Suprapubic skin (tissue), 4 donors: ENCODE data around the gene STARD10. TPM values are rescaled to one million over a fixed set of nuclear protein-coding genes. Genes with fewer than 3 reads are reported as not detected.
A peak's percentile ranks its signal among the peaks of the same experiment; 100 is the strongest.
"Not testable (repeated sequence)": the region's sequence is repeated elsewhere in the genome, so short reads cannot be mapped to it uniquely, and the experiment has no call there.

Experiments used
- DNase-seq, 2 donors: peaks; one replicate each; pipeline ENCODE4 v3.0.0-alpha.2; 2019; ENCODE audit warnings: low spot score in 2 of 2
- H3K27ac ChIP-seq: fragments of 200-600 bp; sonication (generic); one replicate; pipeline ENCODE4 v1.5.1; 2019
- H3K27me3 ChIP-seq: fragments of 200-600 bp; sonication (generic); one replicate; pipeline ENCODE4 v1.5.1; 2019
- H3K36me3 ChIP-seq: fragments of 200-600 bp; sonication (generic); one replicate; pipeline ENCODE4 v1.5.1; 2019
- H3K4me1 ChIP-seq: fragments of 200-600 bp; sonication (generic); one replicate; pipeline ENCODE4 v1.5.1; 2019
- H3K4me3 ChIP-seq: fragments of 200-600 bp; sonication (generic); one replicate; pipeline ENCODE4 v1.5.1; 2019; ENCODE audit warnings: mild to moderate bottlenecking
- H3K9me3 ChIP-seq: fragments of 200-600 bp; sonication (generic); one replicate; pipeline ENCODE4 v1.5.1; 2019
- EP300 ChIP-seq: sonication (generic); formaldehyde crosslinking; IDR thresholded peaks from one replicate; pipeline ENCODE4 v1.6.1; 2017; ENCODE audit warnings: antibody characterized with exemption
- POLR2A ChIP-seq, 2 donors: fragments of 450-650 bp; IDR thresholded peaks; one replicate each; pipeline ENCODE4 v1.6.1; 2017; ENCODE audit warnings: antibody characterized with exemption in 2 of 2, mild to moderate bottlenecking in 2 of 2, moderate library complexity in 2 of 2
- POLR2AphosphoS5 ChIP-seq, 3 donors: sonication (generic); formaldehyde crosslinking; IDR thresholded peaks; one replicate each; pipeline ENCODE4 v1.6.1; 2017; ENCODE audit warnings: antibody characterized with exemption in 3 of 3
- WGBS: methylation state at CpG from one replicate; pipeline ENCODE4 v1.1.5; 2018; 5-methylcytosine and 5-hydroxymethylcytosine counted together
- total RNA-seq, 4 donors: library from RNA; depleted of rRNA; stranded (reverse); fragments of >200 nt; gene quantifications; one replicate each; pipeline ENCODE4 v1.1.0, GENCODE V29; 2016
- TF ChIP-seq, protein P1 (sequence below), 2 donors: fragments of 200-600 bp in 1 of 2; fragments of 450-650 bp in 1 of 2; sonication (generic) in 1 of 2; IDR thresholded peaks; one replicate each; pipeline ENCODE4 v1.5.1; 2016 to 2019; ENCODE audit warnings: antibody characterized with exemption in 2 of 2, mild to moderate bottlenecking in 1 of 2, moderate library complexity in 1 of 2

STARD10 gene
- total RNA-seq, 4 donors from 2014 or later, result 76.3 to 83.0 (median 79.4) TPM

DNA sequence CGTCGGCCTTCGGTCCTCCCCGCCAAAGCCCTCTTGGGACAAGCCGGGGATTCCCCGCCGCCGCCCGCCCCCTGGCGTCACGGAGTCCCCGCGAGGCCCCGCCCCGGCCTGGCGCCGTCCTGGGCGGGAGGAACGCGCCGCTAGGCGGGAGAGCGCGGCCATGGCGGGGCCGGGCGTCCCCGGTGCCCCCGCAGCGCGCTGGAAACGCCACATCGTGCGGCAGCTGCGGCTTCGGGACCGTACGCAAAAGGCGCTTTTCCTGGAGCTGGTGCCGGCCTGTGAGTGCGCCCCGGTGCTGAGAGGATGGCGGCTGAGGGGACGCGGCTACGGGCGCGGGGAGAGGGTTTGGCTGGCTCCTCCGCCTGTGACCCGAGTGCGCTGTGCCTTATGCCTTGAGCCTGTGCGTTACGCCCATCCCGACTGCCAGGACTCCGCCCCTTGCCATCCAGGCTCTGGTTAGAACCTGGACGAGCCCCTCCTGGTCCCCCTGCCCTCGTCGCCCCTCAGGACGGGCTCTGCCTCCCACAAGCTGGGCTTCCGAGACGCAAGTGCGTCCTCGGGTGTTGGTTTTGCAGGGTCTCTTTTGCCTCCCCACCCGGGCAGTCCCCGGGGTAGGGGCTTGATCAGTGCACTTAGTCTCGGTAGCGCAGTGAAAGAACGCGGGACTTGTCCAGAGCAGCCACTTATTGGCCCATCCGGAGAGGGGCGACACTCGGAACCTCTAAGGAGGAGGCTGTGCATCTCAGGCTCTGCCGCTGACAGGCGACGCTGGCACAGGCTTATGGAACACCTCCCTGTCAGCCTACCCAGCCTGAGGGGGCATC lies 20.7 kb upstream of the STARD10 start, which contains the start of gene ATG16L2:
Gene ATG16L2 (plus strand): TSS at position 126 of the 824 bp plus-strand sequence. CDS start 35 bp downstream, at position 161.
- Histone ChIP-seq H3K4me3 (peak within 1 kb of the TSS; percentile 97), H3K27me3 (no peaks in the 10 kb centered on the region), H3K36me3 (peaks cover 15% of the 10 kb centered on the region), H3K9me3 (no peaks in the 10 kb centered on the region), H3K4me1 (peaks cover 54% of the 10 kb centered on the region), H3K27ac (peak within 1 kb of the TSS; percentile 97)
- DNase-seq, result peak; percentile 91
- WGBS, result 2% methylated on average over 12 of the region's 75 CpGs
- peak; percentile 47 to 51 for TF ChIP-seq POLR2A (IDR thresholded peaks at IDR 0.05)
- TF ChIP-seq POLR2AphosphoS5 (IDR thresholded peaks at IDR 0.05), result no peak
- TF ChIP-seq EP300, result no peak
- TF ChIP-seq, protein P1, sequence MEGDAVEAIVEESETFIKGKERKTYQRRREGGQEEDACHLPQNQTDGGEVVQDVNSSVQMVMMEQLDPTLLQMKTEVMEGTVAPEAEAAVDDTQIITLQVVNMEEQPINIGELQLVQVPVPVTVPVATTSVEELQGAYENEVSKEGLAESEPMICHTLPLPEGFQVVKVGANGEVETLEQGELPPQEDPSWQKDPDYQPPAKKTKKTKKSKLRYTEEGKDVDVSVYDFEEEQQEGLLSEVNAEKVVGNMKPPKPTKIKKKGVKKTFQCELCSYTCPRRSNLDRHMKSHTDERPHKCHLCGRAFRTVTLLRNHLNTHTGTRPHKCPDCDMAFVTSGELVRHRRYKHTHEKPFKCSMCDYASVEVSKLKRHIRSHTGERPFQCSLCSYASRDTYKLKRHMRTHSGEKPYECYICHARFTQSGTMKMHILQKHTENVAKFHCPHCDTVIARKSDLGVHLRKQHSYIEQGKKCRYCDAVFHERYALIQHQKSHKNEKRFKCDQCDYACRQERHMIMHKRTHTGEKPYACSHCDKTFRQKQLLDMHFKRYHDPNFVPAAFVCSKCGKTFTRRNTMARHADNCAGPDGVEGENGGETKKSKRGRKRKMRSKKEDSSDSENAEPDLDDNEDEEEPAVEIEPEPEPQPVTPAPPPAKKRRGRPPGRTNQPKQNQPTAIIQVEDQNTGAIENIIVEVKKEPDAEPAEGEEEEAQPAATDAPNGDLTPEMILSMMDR (IDR thresholded peaks at IDR 0.05), result peak; percentile 19 to 38

DNA sequence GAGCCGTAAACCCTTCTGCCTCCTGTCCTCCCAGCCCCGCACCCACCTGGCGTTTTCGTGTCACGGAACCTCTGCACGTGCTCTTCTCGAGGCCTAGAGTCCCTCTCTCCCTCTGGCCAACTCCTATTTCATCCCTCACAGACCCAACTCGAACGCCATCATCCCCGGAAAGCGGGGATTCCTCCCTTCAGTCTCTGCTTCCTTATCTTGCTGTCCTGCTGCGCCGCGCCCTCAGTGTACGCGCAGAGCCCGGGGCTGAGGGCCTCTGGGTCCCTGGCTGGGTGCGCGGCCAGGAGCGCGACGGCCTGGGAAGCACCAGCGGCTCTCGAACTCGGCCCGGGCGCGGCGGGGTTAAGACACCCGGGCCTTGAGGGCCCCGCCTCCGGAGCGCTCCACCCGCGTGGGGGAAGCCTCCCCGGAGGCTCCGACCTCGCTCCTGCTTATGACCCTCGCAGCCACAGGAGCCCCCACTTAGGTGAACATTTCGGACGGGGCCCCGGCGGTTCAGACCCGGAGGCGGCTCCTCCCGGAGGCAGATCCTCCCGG lies 20.0 kb upstream of the STARD10 start:
- H3K36me3 ChIP-seq, result peaks cover 13% of the 10 kb centered on the region
- TF ChIP-seq, protein P1 (IDR thresholded peaks at IDR 0.05), result no peak
- TF ChIP-seq POLR2A (IDR thresholded peaks at IDR 0.05), result no peak
- TF ChIP-seq POLR2AphosphoS5 (IDR thresholded peaks at IDR 0.05), result peak in 1 of 3 donors; percentile 67
- DNase-seq, result peak in 1 of 2 donors; percentile 90
- H3K27ac ChIP-seq, result peak overlapping the region; percentile 97
- WGBS, result under 1% methylated on average over 36 of the region's 47 CpGs
- peak overlapping the region; percentile 97 for H3K4me3 ChIP-seq
- H3K27me3 ChIP-seq, result no peaks in the 10 kb centered on the region
- H3K4me1 ChIP-seq, result peaks cover 51% of the 10 kb centered on the region
- H3K9me3 ChIP-seq, result no peaks in the 10 kb centered on the region

DNA sequence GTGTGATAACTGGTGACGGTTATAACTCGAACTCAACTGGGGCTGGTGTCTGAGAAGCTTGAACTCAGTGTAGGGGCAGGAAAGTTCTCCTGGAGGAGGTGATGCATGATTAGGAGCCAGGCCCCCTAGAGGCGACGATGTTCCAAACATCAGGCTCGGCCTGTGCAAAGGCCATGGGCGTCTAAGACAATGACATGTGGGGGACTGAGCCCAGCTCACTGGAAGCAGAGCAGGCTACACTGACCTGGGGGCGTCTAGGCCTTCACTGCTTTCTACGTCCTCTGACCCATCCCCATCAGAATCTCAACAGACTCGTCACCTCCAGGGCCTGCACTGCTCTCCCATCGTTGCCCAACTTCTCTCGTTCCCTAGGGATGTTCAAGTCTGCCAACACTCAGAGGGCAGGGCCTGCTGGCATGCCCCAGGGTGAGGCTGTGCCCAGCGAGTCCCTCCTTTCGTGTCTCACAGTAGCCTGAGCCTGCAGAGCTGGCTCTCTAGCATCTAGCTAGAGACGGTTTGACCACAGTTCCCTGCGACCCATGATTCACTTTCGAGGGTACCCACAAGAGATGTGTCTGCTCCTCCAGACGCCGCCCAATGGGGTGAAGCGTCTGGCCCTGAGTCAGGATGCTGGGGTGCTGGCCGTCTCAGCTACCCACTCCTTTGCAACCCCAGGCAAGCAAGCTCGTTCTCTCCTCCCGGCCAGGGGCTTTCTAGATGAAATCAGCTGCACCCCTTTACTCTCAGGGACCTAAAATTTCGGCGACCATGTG lies 19.3 kb upstream of the STARD10 start:
- DNase-seq, result peak in 1 of 2 donors; percentile 81
- peak overlapping the region; percentile 97 for H3K4me3 ChIP-seq
- H3K36me3 ChIP-seq, result peaks cover 10% of the 10 kb centered on the region
- TF ChIP-seq, protein P1 (IDR thresholded peaks at IDR 0.05), result peak; percentile 3 to 35
- TF ChIP-seq POLR2AphosphoS5 (IDR thresholded peaks at IDR 0.05) (no peak), EP300 (no peak)
- 0% methylated on average over 21 of the region's 24 CpGs for WGBS
- peaks cover 51% of the 10 kb centered on the region for H3K4me1 ChIP-seq
- no peaks in the 10 kb centered on the region for H3K9me3 ChIP-seq
- peak overlapping the region; percentile 97 for H3K27ac ChIP-seq
- no peaks in the 10 kb centered on the region for H3K27me3 ChIP-seq

DNA sequence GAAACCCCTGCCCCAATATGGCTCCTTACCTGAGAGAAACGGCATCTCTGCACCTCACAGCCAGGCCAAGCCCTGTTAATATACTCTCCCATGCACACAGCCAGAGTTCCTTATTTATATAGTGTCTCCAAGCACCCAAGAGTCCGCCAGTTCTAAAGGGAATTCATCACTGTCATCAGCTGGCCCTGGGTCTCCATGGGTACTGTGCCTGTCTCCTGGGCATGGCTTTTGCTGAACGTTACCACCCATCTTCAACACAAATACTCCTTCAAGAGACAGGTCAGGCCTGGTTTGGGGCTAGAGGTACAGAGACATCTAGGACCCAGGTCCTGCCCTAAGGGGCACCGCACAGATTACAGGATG lies 18.7 kb upstream of the STARD10 start:
- 20% methylated on average over 2 of the region's 4 CpGs for WGBS
- H3K27ac ChIP-seq, result peak overlapping the region; percentile 97
- peak overlapping the region; percentile 97 for H3K4me3 ChIP-seq
- H3K4me1 ChIP-seq, result peaks cover 51% of the 10 kb centered on the region
- TF ChIP-seq EP300, result no peak
- H3K9me3 ChIP-seq, result no peaks in the 10 kb centered on the region
- peaks cover 12% of the 10 kb centered on the region for H3K36me3 ChIP-seq
- no peaks in the 10 kb centered on the region for H3K27me3 ChIP-seq
- no peak for DNase-seq

DNA sequence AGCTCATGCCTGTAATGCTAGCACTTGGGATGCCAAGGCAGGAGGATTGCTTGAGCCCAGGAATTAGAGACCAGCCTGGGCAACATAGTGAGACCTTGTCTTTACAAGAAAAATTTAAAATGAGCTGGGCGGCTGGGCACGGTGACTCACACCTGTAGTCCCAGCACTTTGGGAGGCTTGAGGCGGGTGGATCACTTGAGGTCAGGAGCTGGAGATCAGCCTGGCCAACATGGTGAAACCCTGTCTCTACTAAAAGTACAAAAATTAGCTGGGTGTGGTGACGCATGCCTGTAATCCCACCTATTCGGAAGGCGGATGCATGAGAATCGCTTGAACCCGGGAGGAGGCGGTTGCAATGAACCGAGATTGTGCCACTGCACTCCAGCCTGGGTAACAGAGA lies 17.8 kb upstream of the STARD10 start:
- H3K4me3 ChIP-seq, H3K27me3 ChIP-seq, H3K9me3 ChIP-seq, DNase-seq, H3K27ac ChIP-seq: not testable (repeated sequence)
- peaks cover 48% of the 10 kb centered on the region for H3K4me1 ChIP-seq
- WGBS, result 91% methylated on average over 10 of the region's 10 CpGs
- peaks cover 12% of the 10 kb centered on the region for H3K36me3 ChIP-seq

DNA sequence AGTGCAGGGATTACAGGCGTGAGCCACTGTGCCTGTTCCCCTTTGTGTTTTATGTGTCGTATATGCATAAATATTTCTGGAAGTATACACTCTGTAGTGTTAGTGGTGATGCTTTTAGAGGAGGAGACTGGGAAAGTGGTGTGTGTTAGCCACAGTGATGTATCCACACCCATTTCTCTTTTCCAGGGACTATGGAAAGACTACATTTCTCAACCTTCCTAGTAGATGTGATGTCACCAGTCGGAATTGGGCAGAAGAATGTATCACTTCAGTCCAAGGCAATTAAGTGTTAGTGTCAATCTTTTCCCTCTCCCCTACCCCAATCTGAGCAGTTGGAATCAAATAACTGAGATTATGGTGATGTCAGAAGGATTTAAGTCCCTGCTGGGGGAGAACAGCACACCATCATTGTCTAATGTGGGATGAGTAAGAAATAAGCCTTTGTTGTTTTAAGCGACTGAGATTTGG lies 14.5 kb upstream of the STARD10 start:
- no peak for DNase-seq
- Histone ChIP-seq H3K36me3 (peaks cover 12% of the 10 kb centered on the region), H3K4me1 (peaks cover 23% of the 10 kb centered on the region), H3K27ac (no peak overlapping the region), H3K9me3 (no peaks in the 10 kb centered on the region), H3K4me3 (no peak overlapping the region), H3K27me3 (no peaks in the 10 kb centered on the region)
- TF ChIP-seq POLR2AphosphoS5 (IDR thresholded peaks at IDR 0.05) (no peak), EP300 (no peak), POLR2A (IDR thresholded peaks at IDR 0.05) (no peak)
- TF ChIP-seq, protein P1 (IDR thresholded peaks at IDR 0.05), result no peak
- 88% methylated on average over 4 of the region's 4 CpGs for WGBS
